MCF 10A (cell line): ENCODE measurements around the gene DCUN1D2. TPM values are rescaled to one million over a fixed set of nuclear protein-coding genes. Genes with fewer than 3 reads are reported as not detected.

Experiments
- BruUV-seq: library from RNA; stranded (reverse); fragments of 400-500 nt; replicated peaks from 2 replicates; lab custom pipeline; 2021; lab: Mats Ljungman, UMichigan
- CTCF ChIA-PET: fragments of 300-600 bp; sonication (Branson Sonifier 250); formaldehyde crosslinking; extraction: SDS; loops from one replicate; lab custom pipeline; 2021; ENCODE audit warnings: antibody characterized with exemption, inconsistent platforms; lab: Yijun Ruan, JAX
- POLR2A ChIA-PET: fragments of 300-600, 350-650 bp; sonication (Branson Sonifier 250); formaldehyde crosslinking; extraction: SDS; loops from one replicate; lab custom pipeline; 2020; ENCODE audit warnings: antibody characterized with exemption, inconsistent platforms; lab: Yijun Ruan, JAX
- DNase-seq: peaks from one replicate; pipeline ENCODE4 v3.0.0-alpha.2; 2018; ENCODE audit not compliant: unreplicated experiment
- H3K27ac Mint-ChIP-seq: one replicate; pipeline ENCODE4 v1.8.0; 2022; ENCODE audit warnings: mild to moderate bottlenecking, low read depth, mixed read lengths; ENCODE audit not compliant: unreplicated experiment
- H3K27me3 Mint-ChIP-seq: one replicate; pipeline ENCODE4 v1.8.0; 2022; ENCODE audit warnings: mixed read lengths; ENCODE audit not compliant: insufficient read depth, unreplicated experiment
- H3K36me3 Mint-ChIP-seq: one replicate; pipeline ENCODE4 v1.8.0; 2022; ENCODE audit warnings: mild to moderate bottlenecking, moderate library complexity, mixed read lengths; ENCODE audit not compliant: insufficient read depth, unreplicated experiment
- H3K4me1 Mint-ChIP-seq: one replicate; pipeline ENCODE4 v1.8.0; 2022; ENCODE audit warnings: mixed read lengths; ENCODE audit not compliant: insufficient read depth, unreplicated experiment
- H3K4me3 Mint-ChIP-seq: one replicate; pipeline ENCODE4 v1.8.0; 2022; ENCODE audit warnings: mild to moderate bottlenecking, moderate library complexity, mixed read lengths; ENCODE audit not compliant: unreplicated experiment
- H3K9me3 Mint-ChIP-seq: one replicate; pipeline ENCODE4 v1.8.0; 2022; ENCODE audit warnings: mixed read lengths; ENCODE audit not compliant: unreplicated experiment
- intact Hi-C: fragments of 100-400 bp; cut with micrococcal nuclease; formaldehyde crosslinking; loops from 2 replicates; pipeline ENCODE4 v1.14.1; 2022
- total RNA-seq: library from RNA; stranded (reverse); gene quantifications from 2 replicates; pipeline ENCODE4 v1.2.3, GENCODE V29; 2022
- TF ChIP-seq, protein P1 (sequence below): fragments of 200-600 bp; IDR thresholded peaks from one replicate; pipeline ENCODE4 v1.8.0; 2022; ENCODE audit warnings: antibody characterized with exemption, mild to moderate bottlenecking; ENCODE audit not compliant: unreplicated experiment

Gene DCUN1D2
- total RNA-seq, 1 experiment from 2014 or later: 20.4 TPM

DNA sequence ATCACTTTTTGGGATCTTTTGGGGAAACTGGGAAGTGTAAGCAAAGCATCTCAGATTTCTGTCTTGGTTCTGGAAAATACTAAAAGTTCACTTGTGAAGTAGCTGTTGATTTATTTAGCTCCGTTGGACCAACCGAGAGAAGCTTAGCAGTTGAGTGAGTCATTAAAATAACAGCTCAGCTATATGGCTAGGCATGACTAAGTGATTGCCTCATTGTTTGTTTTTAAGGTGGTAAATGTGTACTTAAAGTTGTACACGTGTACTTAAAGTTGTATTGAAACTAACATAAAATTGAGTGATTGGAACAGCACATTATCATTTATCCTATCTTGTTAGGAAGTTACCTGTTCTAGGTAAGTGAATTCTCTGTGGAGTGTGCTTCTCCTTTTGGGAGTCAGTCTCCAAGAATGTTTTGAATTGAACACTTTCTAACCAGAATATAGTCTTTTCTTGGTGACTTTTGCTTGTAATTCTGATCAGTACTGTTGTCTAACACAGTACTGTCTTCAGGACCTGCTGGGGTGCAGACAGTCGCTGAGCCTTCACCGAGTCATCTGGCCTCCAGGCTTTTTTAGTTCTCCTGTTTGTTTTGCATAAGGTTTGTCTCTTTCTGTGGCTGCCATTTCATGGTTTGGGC lies 2.9 kb upstream of the DCUN1D2 start:
- Mint-ChIP-seq H3K36me3 (peaks cover 47% of the 10 kb centered on the region), H3K9me3 (no peaks in the 10 kb centered on the region), H3K4me1 (peaks cover 38% of the 10 kb centered on the region), H3K27me3 (no peaks in the 10 kb centered on the region), H3K27ac (peak overlapping the region; percentile 90), H3K4me3 (peak overlapping the region; percentile 66)
- POLR2A ChIA-PET: interaction anchor here (0.7 to 2.1 kb wide), 12 partner anchors 10 to 820 kb away, joined by 3 to 6 read pairs (median 4); partner anchors contain the start of genes CUL4A and LAMP1
- intact Hi-C loops: no loop called here
- TSS peak; percentile 34 for BruUV-seq
- TF ChIP-seq, protein P1, sequence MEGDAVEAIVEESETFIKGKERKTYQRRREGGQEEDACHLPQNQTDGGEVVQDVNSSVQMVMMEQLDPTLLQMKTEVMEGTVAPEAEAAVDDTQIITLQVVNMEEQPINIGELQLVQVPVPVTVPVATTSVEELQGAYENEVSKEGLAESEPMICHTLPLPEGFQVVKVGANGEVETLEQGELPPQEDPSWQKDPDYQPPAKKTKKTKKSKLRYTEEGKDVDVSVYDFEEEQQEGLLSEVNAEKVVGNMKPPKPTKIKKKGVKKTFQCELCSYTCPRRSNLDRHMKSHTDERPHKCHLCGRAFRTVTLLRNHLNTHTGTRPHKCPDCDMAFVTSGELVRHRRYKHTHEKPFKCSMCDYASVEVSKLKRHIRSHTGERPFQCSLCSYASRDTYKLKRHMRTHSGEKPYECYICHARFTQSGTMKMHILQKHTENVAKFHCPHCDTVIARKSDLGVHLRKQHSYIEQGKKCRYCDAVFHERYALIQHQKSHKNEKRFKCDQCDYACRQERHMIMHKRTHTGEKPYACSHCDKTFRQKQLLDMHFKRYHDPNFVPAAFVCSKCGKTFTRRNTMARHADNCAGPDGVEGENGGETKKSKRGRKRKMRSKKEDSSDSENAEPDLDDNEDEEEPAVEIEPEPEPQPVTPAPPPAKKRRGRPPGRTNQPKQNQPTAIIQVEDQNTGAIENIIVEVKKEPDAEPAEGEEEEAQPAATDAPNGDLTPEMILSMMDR: no peak
- peak; percentile 94 for DNase-seq
- CTCF ChIA-PET: interaction anchor here (0.5 to 1.2 kb wide), 3 partner anchors 30 to 311 kb away, joined by 3 to 4 read pairs (median 3); no protein-coding TSS in a partner anchor

DNA sequence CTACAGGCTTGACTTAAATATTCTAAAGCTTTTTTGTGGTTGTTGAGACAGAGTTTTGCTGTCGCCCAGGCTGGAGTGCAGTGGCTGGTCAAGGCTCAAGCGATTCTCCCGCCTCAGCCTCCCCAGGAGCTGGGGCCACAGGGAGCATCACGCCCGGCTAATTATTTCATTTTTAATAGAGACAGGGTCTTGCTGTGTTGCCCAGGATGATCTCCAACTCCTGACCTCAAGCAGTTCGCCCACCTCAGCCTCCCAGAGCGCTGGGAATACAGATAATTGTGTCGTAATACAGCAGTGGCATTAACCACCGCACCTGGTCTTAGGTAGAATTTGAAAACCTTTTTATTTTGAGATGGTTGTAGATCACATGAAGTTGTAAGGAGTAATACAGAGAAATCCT lies 1.5 kb upstream of the DCUN1D2 start:
- BruUV-seq: no TSS peak
- POLR2A ChIA-PET: interaction anchor here (0.6 to 2.1 kb wide), 4 partner anchors 12 to 790 kb away, joined by 3 to 5 read pairs (median 4); no protein-coding TSS in a partner anchor
- Mint-ChIP-seq H3K27ac (peak overlapping the region; percentile 54), H3K36me3 (peaks cover 34% of the 10 kb centered on the region), H3K9me3 (no peaks in the 10 kb centered on the region), H3K4me3 (peak overlapping the region; percentile 91), H3K27me3 (no peaks in the 10 kb centered on the region), H3K4me1 (peaks cover 46% of the 10 kb centered on the region)
- DNase-seq: no peak
- TF ChIP-seq, protein P1: no peak
- CTCF ChIA-PET: no interaction called here
- intact Hi-C loops: no loop called here

DNA sequence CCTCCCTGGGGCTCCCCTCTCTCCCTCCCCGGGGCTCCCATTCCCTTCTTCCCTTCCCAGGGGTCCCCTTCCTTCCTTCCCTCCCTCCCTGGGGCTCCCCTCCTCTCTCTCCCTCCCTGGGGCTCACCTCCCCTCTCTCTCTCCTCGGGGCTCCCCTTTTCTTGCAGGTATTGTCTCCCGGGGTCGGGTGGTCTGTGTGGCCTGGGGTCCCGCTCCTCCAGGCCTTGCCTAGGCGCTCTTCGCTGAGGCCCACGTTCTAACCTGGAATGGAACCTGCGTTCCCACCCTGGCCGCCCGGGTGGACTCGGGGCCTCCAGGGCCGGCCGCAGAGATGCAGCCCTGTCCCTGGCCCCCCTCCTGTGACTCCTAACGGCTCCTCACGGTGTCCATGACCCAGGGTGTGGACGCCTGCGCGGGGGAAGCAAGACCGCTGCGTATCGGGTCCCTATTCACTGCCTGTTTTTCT lies 940 bp upstream of the DCUN1D2 start:
- POLR2A ChIA-PET: interaction anchor here (0.6 to 2.1 kb wide), 3 partner anchors 11 to 791 kb away, joined by 3 to 5 read pairs (median 5); no protein-coding TSS in a partner anchor
- CTCF ChIA-PET: no interaction called here
- TF ChIP-seq, protein P1: no peak
- BruUV-seq: no TSS peak
- H3K9me3 Mint-ChIP-seq: no peaks in the 10 kb centered on the region
- H3K4me1 Mint-ChIP-seq: peaks cover 46% of the 10 kb centered on the region
- no peaks in the 10 kb centered on the region for H3K27me3 Mint-ChIP-seq
- peak; percentile 36 for DNase-seq
- intact Hi-C loops: no loop called here
- H3K4me3 Mint-ChIP-seq: peak overlapping the region; percentile 91
- H3K27ac Mint-ChIP-seq: peak overlapping the region; percentile 54
- H3K36me3 Mint-ChIP-seq: peaks cover 29% of the 10 kb centered on the region
